GM18861 (cell line): ENCODE data around the gene CCDC47.
A peak's percentile ranks its signal among the peaks of the same experiment; 100 is the strongest.

Experiments
- ATAC-seq: cut with Tn5 transposase; IDR thresholded peaks from one replicate; pipeline ENCODE4 v1.9.1; 2021; ENCODE audit not compliant: unreplicated experiment

Gene CCDC47

DNA sequence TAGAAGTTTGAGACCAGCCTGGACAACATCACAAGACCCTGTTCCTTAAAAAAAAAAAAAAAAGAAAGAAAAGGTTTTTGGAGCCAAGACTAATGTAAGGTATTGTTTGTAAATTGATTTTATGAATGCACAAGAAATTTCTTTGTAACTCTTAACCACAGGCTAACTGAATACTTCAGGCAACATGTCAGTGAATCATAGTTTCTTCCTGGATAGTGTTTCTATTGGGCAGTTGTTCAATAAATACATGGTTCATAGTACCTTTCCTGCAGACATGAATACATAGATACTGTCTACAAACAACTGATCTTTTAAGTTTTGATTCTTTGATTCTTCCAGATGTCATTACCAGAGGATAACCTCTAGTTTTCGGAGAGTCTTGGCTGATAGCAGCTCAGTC lies 12.2 kb upstream of the CCDC47 start:
- ATAC-seq, result no peak

DNA sequence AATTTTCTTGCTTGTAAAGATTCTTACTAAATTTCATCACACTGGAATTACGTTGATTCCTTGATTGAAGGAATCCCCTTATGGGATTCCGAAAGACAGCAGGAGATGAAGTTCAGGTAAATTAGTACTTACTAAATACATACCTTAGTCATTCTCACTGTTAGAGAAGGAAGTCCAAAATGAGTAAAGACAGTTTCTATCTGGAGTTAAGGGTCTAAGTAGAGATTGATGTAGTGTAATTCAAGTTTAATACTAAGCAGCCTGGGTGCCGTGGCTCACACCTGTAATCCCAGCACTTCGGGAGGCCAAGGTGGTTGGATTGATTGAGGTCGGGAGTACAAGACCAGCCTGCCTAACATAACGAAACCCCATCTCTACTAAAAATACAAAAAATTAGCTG lies 10.1 kb upstream of the CCDC47 start:
- ATAC-seq, result no peak

DNA sequence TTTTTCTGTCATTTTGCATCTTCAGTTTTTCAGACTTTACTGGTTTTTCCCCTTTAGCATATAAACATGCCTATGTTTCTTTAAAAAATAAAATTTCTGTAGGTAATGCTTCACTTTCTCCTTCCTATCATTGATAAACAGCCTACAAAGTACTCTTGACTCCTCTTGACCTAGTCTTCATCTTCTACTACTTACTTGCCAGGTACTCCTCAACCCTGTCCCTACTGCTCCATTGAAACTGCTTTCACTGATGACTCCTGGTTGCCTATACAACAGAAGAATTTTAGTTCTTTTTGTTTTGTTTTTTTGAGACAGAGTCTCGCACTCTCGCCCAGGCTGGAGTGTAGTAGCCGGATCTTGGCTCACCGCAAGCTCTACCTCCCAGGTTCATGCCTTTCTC lies 7.5 kb upstream of the CCDC47 start:
- ATAC-seq, result no peak

DNA sequence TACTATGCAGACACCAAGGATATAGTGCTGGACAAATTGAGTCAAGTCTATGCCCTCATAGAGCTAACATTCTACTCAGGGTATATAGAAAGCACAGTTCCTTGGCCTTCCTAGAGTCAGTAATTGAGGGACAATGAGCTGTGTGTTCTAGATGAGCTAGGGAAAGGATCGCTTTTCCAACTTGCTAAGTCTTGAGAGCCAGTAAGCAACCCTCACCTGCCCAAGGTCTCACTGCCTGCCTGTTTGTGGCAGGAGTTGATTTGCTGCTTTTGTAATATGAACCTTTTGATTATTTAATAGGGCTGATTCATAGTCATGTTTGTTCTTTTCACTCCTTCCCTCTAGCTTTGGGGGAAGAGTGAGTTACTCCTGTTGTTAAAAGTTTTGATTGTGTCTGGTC lies 7.1 kb upstream of the CCDC47 start:
- ATAC-seq, result no peak

DNA sequence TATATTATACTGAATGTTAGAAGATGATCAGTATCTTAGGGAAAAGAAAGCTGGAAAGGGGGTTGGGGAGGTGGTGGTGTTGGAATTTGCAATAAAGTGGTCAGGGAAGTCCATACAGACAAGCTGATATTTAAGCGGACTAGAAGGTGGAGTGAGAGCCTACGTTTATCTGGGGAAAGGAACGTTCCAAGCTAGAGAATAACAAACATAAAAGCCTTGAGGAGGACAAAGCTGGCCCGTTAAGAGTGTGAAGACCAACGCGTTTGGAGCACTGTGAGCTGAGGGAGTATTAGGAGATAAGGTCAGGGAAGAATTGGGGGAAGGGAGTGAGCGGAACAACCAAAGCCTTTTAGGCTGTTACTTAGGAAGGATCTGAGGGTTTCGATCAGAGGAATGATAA lies 2.0 kb upstream of the CCDC47 start:
- no peak for ATAC-seq

DNA sequence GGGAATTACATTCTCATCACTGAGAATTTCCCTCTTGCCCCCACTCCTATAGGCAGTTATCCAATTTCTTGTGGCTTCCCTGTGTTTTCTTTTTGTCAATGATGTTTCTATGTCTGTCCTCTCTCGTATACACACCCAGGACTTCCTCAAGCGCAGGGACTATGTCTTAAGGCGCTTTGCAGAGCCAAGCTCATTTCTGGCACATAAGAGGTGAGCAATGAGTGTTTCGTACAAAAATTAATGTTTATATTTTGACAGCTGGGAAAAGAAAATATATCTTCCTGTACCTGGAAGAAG lies 1.5 kb upstream of the CCDC47 start:
- ATAC-seq, result no peak

DNA sequence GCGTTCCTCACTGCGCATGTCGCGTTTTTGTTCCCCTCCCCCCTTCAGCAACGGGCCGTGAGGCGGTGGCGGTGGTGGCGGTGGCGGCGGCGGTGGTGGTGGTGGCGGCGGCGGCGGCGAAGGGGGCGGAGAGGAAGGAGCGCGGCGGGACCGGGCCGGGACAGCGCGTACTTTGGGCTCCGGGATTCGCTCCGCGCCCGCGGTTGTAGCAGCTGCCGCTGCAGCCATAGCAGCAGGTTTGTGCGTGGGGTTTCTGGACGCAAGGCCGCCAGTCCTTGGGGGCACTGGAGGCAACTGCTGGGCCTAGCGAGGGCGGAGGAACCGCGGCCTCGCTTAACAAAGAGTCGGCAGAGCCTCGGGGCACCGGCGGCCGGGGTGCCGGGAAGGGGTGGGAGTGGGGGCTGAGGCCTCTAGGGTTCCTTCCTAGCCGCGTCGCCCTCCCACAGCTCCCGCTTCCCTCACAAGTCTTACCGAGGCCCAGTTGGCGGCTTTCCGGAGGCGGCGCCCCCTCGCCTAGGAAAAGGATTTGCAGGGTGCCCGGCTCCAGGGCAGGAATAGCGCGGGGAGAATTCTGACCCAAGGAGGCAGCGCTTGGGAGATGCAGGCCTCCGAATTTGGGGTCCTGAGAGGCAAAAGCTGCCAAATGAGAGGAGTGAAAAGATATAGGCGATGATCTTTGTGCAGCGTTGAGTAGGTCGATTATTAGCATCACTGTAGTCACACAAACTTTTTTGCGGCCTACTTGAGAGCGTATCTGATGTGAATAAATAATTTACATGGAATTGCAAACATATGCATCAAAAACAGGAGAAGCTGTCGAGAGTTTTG lies 958 bp upstream of the CCDC47 start, which contains the start of gene DDX42:
TSS of gene DDX42 (plus strand) at position 30 of the 828 bp plus-strand sequence. CDS start 12,880 bp downstream, outside the sequence.
- peak; percentile 1 for ATAC-seq

DNA sequence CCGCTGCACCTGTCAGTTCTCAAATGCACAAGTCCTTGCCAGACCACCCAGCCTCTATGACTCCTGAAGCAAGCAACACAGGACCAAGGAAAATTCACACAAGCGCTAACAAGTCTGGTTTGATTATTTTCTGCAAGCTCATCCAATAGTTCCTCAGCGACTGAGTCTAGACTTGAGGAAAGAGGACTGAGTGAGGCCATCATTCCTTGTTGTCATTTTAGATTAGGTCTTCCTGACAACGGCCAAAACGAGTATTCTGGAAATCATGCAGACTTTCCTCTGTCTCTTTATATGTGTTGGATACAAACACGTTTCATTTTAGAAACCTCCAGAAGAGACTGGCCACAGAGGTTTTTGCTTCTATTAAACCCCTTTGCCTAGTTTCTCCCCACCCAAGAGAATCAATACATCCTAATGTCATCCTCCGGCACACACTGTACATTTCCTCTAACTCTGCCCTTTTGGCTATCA lies 561 bp downstream of the CCDC47 start:
- no peak for ATAC-seq

DNA sequence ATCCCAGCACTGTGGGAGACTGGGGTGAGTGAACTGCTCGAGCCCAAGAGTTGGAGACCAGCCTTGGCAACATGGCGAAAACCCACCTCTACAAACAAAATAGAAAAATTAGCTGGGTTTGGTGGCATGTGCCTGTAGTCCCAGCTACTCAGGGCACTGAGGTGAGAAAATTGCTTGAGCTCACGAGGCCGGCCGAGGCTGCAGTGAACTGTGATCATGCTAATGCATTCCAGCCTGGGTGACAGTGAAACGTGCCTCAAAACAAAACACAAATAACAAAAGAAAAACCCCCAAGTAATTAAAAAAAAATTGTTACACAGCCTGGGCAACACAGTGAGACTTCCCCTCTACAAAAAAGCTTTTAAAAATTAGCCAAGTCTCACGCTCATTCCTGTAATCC lies 5.0 kb downstream of the CCDC47 start:
- ATAC-seq, result no peak

DNA sequence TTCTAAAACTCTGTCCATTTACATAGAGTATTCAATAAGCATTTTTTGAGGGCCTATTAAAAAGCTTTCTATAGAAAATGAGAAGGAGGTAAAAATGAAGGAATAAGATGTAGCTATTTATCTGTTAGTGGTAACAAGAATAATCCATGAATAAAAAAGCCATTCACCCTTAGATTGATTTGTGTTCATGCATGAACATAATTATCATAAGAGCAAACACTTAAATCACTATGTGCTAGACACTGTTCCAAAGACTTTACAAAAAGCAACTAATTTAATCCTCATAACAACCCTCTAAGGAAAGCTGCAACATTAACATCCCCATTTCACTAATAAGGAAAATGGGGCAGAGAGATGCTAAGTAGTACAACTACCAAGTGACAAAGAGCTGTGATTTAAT lies 6.6 kb downstream of the CCDC47 start:
- ATAC-seq, result no peak

DNA sequence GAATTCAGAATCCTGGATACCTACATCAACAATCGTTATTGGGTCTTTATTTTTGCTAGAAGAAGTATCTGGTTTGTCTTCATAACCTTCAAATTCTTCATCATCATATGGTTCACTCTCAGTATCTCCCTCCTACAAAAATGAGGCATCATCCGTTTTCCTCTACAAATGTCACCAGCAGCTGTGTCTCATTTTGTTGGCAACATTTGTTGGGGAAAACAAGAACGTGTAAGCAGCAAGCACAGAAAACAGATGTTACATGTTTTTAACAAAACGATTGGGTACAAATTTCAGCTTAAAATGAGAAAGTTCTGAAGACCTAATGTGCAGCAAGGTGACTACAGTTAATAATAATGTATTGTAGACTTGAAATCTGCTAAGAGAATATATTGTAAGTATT lies 8.7 kb downstream of the CCDC47 start:
- ATAC-seq, result no peak

DNA sequence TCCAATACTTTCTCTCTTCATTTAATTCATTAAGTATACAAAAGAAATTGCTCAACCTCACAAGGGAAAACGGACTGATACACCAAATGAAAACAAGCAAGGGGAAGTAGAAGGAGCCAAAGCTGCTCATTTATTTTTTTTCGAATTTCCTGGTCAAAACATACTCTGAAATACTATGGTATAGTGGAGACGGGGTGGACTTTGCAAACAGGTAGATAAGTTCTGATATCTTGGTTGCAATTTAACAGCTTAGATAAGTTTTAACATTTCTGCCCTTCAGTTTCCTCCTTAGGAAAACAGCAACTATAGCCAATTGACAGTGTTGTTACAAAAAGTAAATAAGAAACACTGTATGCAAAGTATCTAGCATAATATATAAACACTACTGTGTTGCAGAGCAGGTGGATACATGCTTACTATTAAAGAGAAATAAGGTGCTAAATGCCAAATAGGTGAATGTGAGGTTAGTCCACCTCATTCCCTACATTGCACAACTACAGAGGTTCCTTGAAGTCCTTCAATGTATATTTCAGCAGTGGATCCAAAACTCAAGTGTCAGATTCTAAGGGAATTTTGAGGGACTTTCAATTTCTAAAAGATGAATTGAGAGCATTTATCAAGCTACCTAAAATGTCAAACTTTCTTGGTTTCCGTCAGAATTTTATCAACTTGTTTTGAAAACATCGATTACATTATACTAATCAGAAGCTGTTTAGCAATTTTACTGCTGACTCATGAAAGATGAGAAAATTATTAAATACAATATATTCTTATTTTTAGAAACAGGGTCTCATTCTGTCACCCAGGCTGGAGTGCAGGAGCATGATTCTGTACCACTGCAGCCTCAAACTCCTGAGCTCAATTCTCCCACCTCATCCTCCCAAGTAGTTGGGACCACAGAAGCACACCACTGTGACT lies 11.0 kb downstream of the CCDC47 start:
- no peak for ATAC-seq

DNA sequence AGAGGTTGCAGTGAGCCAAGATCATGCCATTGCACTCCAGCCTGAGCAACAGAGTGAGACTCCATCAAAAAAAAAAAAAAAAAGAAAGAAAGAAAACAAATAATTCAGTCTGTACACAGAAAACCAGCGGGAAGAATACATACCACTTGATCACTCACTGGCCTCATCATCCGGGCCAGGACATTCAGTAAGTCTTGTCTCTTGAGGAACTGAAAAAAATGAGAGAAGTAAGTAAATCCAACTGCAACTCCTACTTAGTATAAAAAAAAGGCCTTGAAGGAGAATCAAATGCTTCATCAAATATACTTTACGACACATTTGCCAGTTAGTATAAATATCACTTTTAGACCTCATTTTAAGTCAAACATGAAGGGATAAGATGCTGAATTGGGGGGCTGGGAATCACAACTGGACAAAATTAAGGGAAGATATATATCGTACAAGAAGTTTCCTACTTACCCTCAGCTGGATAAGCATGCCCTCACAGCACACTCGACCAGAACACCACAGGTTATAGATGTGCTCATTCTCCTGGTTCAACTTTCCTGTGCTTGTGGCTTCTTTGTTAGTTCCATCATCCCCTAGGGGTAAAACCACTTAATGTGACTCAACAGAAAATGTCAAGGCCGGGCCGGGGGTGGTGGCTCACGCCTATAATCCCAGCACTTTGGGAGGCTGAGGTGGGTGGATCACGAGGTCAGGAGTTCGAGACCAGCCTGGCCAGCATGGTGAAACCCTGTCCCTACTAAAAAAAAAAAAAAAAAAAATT lies 12.4 kb downstream of the CCDC47 start:
- ATAC-seq, result no peak

DNA sequence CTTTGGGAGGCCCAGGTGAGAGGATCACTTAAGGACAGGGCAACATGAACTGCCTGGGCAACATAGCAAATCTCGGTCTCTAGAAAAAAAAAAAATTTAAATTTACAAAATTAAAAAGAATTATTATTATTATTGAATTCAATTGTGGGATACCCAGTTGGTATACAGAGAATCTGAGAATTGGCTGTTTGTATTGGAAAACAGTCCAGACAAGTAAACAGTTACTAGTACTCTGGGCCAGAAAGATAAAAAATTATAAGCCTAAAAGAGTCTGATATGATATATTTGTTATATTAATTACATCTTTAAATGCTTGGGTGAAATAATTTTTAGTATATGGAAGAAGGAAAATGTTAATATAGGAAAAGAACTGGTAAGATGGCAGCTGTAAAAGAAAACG lies 15.0 kb downstream of the CCDC47 start:
- ATAC-seq, result no peak

DNA sequence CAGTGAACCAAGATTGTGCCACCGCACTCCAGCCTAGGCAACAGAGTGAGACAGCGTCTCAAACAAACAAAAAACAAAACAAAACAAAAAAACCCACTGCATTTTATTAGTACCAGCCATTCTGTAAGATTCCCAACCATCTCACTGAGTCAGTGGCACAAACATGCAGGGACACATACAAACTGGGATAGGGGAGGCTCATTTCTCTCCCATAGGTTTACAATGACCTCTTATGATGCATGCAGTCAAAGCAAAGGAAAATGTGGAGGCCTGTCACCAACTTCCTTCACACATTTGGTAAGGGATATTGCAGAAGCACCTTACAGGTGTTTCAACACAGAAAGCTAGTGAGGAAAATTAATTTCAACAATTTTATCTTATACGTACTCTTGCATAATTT lies 19.4 kb downstream of the CCDC47 start:
- ATAC-seq, result no peak

DNA sequence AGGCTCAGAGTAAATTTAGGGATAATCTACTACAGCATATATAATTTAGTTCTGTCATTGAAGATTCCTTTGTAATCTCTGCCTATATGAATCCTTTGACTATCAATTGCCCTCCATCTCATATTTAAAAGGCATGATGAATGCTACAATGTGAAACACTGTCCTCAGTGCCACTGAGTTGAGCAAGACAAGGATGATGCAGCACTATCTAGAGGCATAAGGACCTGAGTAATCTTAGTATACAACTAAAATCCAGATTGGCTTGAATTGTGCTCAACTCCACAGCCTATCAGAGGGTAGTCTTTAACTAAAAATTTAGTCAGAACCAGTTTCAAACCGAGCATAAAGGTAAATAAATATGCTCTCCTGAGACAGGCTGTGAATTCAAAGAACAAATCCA lies 20.2 kb downstream of the CCDC47 start:
- ATAC-seq, result no peak

DNA sequence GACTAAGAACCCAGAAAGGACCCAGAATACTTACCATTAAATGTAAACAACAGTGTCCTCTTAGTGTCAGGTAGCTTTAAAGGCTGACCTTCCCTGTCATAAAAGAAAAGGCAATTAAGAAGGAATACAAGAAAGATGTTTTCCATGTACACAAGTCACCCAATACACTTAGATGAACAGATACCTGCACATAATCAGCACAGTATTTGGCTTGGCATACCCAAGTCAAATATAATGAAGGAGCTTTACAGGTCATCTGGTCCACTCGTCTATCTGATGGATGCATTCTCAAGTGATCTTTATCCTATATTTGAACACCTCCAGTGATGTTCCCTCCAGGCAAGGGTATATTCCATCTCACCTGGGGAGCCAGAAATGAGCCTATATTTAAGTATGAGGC lies 20.7 kb downstream of the CCDC47 start:
- ATAC-seq, result no peak

DNA sequence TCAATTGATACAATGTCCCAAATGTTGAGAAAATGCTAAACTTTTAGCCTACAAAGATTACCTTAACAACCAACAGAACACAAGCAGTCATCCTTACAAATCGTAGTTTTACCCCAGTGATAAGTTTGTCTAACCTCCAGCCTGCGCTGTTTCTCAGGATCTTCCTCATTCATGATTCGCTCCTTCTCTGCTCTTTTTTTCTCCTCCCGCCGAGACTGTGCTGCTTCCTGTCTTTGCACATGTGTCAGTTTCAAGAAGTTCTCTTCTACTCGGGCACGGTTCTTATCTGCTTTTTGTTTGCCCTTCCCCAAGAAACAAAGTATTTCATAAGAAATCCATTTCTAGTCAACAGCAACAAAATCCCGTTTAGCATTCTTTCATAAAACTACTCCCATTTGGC lies 21.6 kb downstream of the CCDC47 start:
- ATAC-seq, result no peak

DNA sequence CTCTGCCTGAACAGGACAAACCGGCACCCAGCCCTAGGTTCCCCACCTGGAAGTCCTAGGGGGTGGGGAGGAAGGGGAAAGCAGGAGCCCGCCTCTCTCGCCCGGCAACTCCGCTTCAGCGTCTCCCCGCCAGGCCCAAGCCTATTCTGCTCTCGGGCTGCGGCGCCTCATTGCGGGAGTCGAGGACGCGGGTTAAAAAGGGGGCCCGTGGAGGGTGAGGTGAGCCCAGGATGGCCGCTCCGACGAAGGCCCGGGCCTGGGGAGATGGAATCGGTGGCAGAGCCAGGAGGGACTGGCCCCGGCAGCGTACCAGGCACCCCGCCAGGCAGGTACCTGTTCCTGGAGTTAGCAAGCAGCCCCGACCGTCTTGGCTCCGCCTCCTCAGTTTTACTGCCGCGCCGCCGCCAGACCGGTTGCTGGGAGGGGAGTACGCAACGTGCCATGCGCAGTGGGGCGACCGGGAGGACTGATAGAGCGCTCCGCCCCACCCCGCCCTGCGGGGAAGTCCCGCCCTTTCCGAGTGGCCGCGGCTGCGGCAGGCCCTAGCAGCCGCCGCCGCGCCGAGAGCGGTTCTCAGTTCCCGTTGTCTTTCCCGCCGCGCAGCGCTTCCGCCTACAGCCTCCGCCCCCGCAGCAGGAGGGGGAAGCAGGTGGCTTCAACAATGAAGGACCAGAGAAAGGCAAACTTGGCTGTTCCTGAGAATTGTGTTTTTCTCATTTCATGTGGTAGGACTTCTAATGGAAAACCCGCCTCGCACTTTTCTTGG lies 31.8 kb downstream of the CCDC47 start, which contains the start of gene STRADA:
TSS of gene STRADA (minus strand) at position 392 of the 766 bp plus-strand sequence. CDS start 13,430 bp downstream, outside the sequence.
- ATAC-seq, result peak; percentile 86

DNA sequence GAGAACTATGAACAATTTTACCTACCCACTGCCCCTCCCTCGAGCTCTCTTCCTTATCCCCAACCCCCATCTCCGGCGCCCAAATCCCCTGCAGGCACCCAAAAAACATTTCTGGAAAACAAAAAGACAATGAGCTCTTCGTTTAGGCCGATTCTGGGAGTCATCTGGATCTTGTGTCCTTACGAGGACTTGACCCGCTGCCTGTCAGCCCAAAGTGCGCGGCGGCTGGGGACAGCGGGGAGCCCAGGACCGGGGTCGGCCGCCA lies 32.3 kb downstream of the CCDC47 start:
- ATAC-seq, result peak; percentile 7
